Endothelial cell of umbilical vein (primary cell): ENCODE measurements around the gene ZNF341. TPM values are rescaled to one million over a fixed set of nuclear protein-coding genes. Genes with fewer than 3 reads are reported as not detected.

ENCODE experiments used
- BruUV-seq: library from RNA; stranded (reverse); fragments of 400-500 nt; replicated peaks from 2 replicates; lab custom pipeline; 2021; lab: Mats Ljungman, UMichigan
- CTCF ChIA-PET: fragments of 300-600, 350-600 bp; sonication (Branson Sonifier 250); formaldehyde crosslinking; loops from one replicate; lab custom pipeline; 2021; ENCODE audit warnings: antibody characterized with exemption, inconsistent platforms; lab: Charles Lee
- POLR2A ChIA-PET: fragments of 300-600, 350-600 bp; sonication (Branson Sonifier 250); formaldehyde crosslinking; loops from one replicate; lab custom pipeline; 2021; ENCODE audit warnings: antibody characterized with exemption, inconsistent platforms; lab: Charles Lee
- DNase-seq: peaks from one replicate; pipeline ENCODE4 v3.0.0-alpha.2; 2011; ENCODE audit warnings: low read depth, low spot score
- FAIRE-seq: peaks from 2 replicates; lab custom pipeline; 2011; peaks lifted over from hg19 to GRCh38; lab: Jason Lieb, UNC
- H2AFZ ChIP-seq: 2 replicates; pipeline ENCODE4 v1.6.0; 2012; ENCODE audit warnings: low read depth, low read length, control low read depth, inconsistent platforms
- H3K27ac ChIP-seq: 2 replicates; pipeline ENCODE4 v1.5.1; 2011; ENCODE audit warnings: low read depth, mild to moderate bottlenecking, control low read depth, low read length, moderate library complexity; ENCODE audit not compliant: insufficient read depth
- H3K27me3 ChIP-seq, 2 experiments: 2 replicates each; pipeline versions ENCODE4 v1.6.0 to v1.6.1; 2011; ENCODE audit warnings: low read length in 2 of 2, mixed read lengths in 1 of 2; ENCODE audit not compliant: control insufficient read depth in 2 of 2, insufficient read depth in 2 of 2
- H3K36me3 ChIP-seq, 2 experiments: 2 replicates in 1 of 2; 3 replicates in 1 of 2; pipeline ENCODE4 v1.5.1; 2011; ENCODE audit warnings: low read length in 2 of 2, mild to moderate bottlenecking in 1 of 2, moderate library complexity in 1 of 2; ENCODE audit not compliant: control insufficient read depth in 2 of 2, insufficient read depth in 2 of 2; ENCODE audit errors: extremely low read depth in 1 of 2
- H3K4me1 ChIP-seq: 3 replicates; pipeline ENCODE4 v1.5.1; 2011; ENCODE audit warnings: mild to moderate bottlenecking, low read length; ENCODE audit not compliant: control insufficient read depth, insufficient read depth; ENCODE audit errors: extremely low read depth
- H3K4me2 ChIP-seq: 2 replicates; pipeline ENCODE4 v1.6.1; 2011; ENCODE audit warnings: low read length, control low read depth, mixed read lengths; ENCODE audit not compliant: insufficient read depth
- H3K4me3 ChIP-seq, 3 experiments: fragments of 200-600 bp in 1 of 3; sonication (generic), shearing (Covaris generic) in 1 of 3; replicated peaks in 1 of 3; 2 replicates each; pipeline ENCODE4 v1.5.1; 2011 to 2016; ENCODE audit warnings: control low read depth in 3 of 3, low read length in 3 of 3, mild to moderate bottlenecking in 2 of 3, inconsistent platforms in 1 of 3, low read depth in 1 of 3, moderate library complexity in 1 of 3; ENCODE audit not compliant: insufficient read depth in 1 of 3
- H3K79me2 ChIP-seq: 2 replicates; pipeline ENCODE4 v1.6.0; 2012; ENCODE audit warnings: low read length, inconsistent platforms; ENCODE audit not compliant: control insufficient read depth, insufficient read depth
- H3K9ac ChIP-seq: replicated peaks from 2 replicates; pipeline ENCODE3; 2011; ENCODE audit warnings: low read length, control low read depth; ENCODE audit not compliant: insufficient read depth; ENCODE audit errors: extremely low read depth
- H3K9me1 ChIP-seq: replicated peaks from 3 replicates; pipeline ENCODE4 v1.6.0; 2011; ENCODE audit warnings: mild to moderate bottlenecking, low read length; ENCODE audit not compliant: control insufficient read depth, insufficient read depth; ENCODE audit errors: extremely low read depth
- H3K9me3 ChIP-seq: replicated peaks from 2 replicates; pipeline ENCODE4 v1.5.1; 2012; ENCODE audit warnings: low read length, inconsistent platforms; ENCODE audit not compliant: control insufficient read depth, insufficient read depth
- H4K20me1 ChIP-seq: replicated peaks from 2 replicates; pipeline ENCODE3; 2011; ENCODE audit warnings: mild to moderate bottlenecking, low read length; ENCODE audit not compliant: control insufficient read depth, insufficient read depth; ENCODE audit errors: extremely low read depth
- CTCF ChIP-seq, 2 donors: IDR thresholded peaks; 1 replicate in 1 of 2; 2 replicates in 1 of 2; pipeline ENCODE4 v1.5.1; 2011; ENCODE audit warnings: low read length in 2 of 2, mild to moderate bottlenecking in 2 of 2, moderate library complexity in 2 of 2, control low read depth in 1 of 2, inconsistent platforms in 1 of 2, low read depth in 1 of 2; ENCODE audit not compliant: insufficient read depth in 1 of 2; ENCODE audit errors: extremely low read depth in 1 of 2
- EZH2 ChIP-seq: IDR thresholded peaks from 2 replicates; pipeline ENCODE4 v1.6.1; 2012; ENCODE audit warnings: borderline replicate concordance, low read depth, mild to moderate bottlenecking, moderate library complexity, low read length, inconsistent platforms; ENCODE audit not compliant: severe bottlenecking
- FOS ChIP-seq: IDR thresholded peaks from 2 replicates; pipeline ENCODE4 v1.6.1; 2011; ENCODE audit warnings: mild to moderate bottlenecking, low read length, moderate library complexity, borderline replicate concordance; ENCODE audit not compliant: insufficient read depth
- GATA2 ChIP-seq: IDR thresholded peaks from 2 replicates; pipeline ENCODE4 v1.7.0; 2011; ENCODE audit warnings: low read depth, mild to moderate bottlenecking, moderate library complexity, mixed read lengths, low read length; ENCODE audit not compliant: insufficient read length, insufficient read depth
- MYC ChIP-seq: IDR thresholded peaks from one replicate; pipeline ENCODE4 v1.6.1; 2011; ENCODE audit warnings: mild to moderate bottlenecking, low read depth, low read length
- POLR2AphosphoS5 ChIP-seq: IDR thresholded peaks from 2 replicates; pipeline ENCODE4 v1.6.1; 2012; ENCODE audit warnings: low read depth, mild to moderate bottlenecking, control low read depth, low read length, moderate library complexity; ENCODE audit not compliant: insufficient read depth
- dilution Hi-C: fragments of 300-500 bp; cut with MboI; formaldehyde crosslinking; loops from one replicate; pipeline ENCODE4 v1.15.0; 2019; ENCODE audit warnings: low sequenced_read_pairs; ENCODE audit not compliant: extremely low pct_ligation_motif_present
- intact Hi-C: fragments of 100-400 bp; cut with micrococcal nuclease; formaldehyde crosslinking; loops from one replicate; pipeline ENCODE4 v1.10.0; 2022
- polyA plus RNA-seq, 4 experiments: library from polyadenylated mRNA; depleted of rRNA in 3 of 4; stranded (reverse) in 3 of 4; unstranded in 1 of 4; fragments of >200 nt; gene quantifications; 2 replicates each; pipeline versions ENCODE4 v1.2.1 to v1.2.3, GENCODE V29; 2011 to 2012; ENCODE audit warnings: missing spikeins in 1 of 4
- total RNA-seq: library from RNA; stranded (reverse); gene quantifications from 2 replicates; pipeline ENCODE4 v1.2.3, GENCODE V29; 2021

Gene ZNF341
- total and polyA plus RNA-seq, 2 donors (not counting 3 experiments of a cell fraction or from before 2014, with no cell fraction given): 4.9 TPM

DNA sequence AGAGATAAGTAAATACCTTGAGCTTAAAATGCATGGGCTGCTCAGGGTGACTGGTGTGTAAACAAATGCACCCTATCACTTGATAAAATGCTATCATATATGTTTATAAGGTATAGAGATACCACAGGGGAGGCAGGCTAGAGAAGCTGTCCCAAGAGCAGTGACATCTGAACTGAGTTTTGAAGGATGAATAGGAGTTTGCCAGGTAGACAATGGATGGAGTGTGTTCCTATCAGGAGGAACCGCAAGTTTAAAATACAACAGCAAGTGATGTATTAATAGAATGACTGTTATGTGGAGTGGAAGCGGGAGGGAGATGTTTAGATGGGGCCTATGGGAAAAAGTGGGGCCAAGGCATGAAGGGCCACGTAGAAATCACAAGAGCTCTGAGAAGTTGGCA is 40.6 kb downstream of the ZNF341 start:
- Histone ChIP-seq H3K9me3 (no peaks in the 10 kb centered on the region), H3K4me1 (no peaks in the 10 kb centered on the region), H3K27me3 (no peaks in the 10 kb centered on the region), H2AFZ (no peak overlapping the region), H3K4me3 (no peak overlapping the region), H3K9me1 (no peaks in the 10 kb centered on the region), H3K9ac (no peak overlapping the region), H3K79me2 (no peaks in the 10 kb centered on the region), H4K20me1 (no peaks in the 10 kb centered on the region), H3K36me3 (no peaks in the 10 kb centered on the region), H3K27ac (no peak overlapping the region), H3K4me2 (no peak overlapping the region)
- CTCF ChIA-PET: interaction anchor here (1.1 kb wide), 2 partner anchors 15 to 40 kb away, joined by 3 to 4 read pairs; partner anchors contain the start of gene ZNF341
- FAIRE-seq: no peak
- no peak for TF ChIP-seq GATA2
- TF ChIP-seq POLR2AphosphoS5: no peak
- no peak for TF ChIP-seq CTCF (IDR thresholded peaks at IDR 0.05; ENCODE audit: extremely low read depth in 1 of 2, insufficient read depth in 1 of 2, low read depth in 1 of 2, low read length in 2 of 2)
- no peak for TF ChIP-seq MYC
- no peak for TF ChIP-seq EZH2
- TF ChIP-seq FOS: no peak
- intact Hi-C loops: no loop called here
- dilution Hi-C loops: no loop called here
- BruUV-seq: no TSS peak
- POLR2A ChIA-PET: no interaction called here
- no peak for DNase-seq
